SU-DHL-6 (cell line): ENCODE results near the gene VWA2.
"Not testable (repeated sequence)": the region's sequence is repeated elsewhere in the genome, so short reads cannot be mapped to it uniquely, and the experiment has no call there.

Source experiments
- H2AFZ ChIP-seq: fragments of 200-600 bp; sonication (generic); 2 replicates; pipeline ENCODE4 v1.6.1; 2014; ENCODE audit warnings: low read depth, mild to moderate bottlenecking, moderate library complexity, mixed read lengths, antibody characterized with exemption, low read length; ENCODE audit not compliant: severe bottlenecking
- H3F3A ChIP-seq: fragments of 200-600 bp; shearing (Covaris generic); 2 replicates; pipeline ENCODE4 v1.6.0; 2016; ENCODE audit warnings: antibody characterized with exemption, mild to moderate bottlenecking; ENCODE audit not compliant: insufficient read depth
- H3K27ac ChIP-seq: fragments of 200-600 bp; sonication (generic); 2 replicates; pipeline ENCODE4 v1.5.1; 2016; ENCODE audit warnings: low read depth, mild to moderate bottlenecking, low read length, moderate library complexity, mixed read lengths
- H3K27me3 ChIP-seq: fragments of 200-600 bp; sonication (generic), shearing (Covaris generic); 2 replicates; pipeline ENCODE4 v1.6.0; 2014; ENCODE audit warnings: mild to moderate bottlenecking, low read length
- H3K36me3 ChIP-seq: fragments of 200-600 bp; sonication (generic); 2 replicates; pipeline ENCODE4 v1.6.1; 2014; ENCODE audit warnings: mild to moderate bottlenecking, low read length, mixed read lengths
- H3K4me2 ChIP-seq: fragments of 300-600, 200-600 bp; shearing (Covaris generic), sonication (generic); 2 replicates; pipeline ENCODE4 v1.6.0; 2014; ENCODE audit warnings: low read length, low read depth, mild to moderate bottlenecking; ENCODE audit not compliant: poor library complexity, severe bottlenecking
- H3K4me3 ChIP-seq: fragments of 200-600 bp; sonication (generic); 2 replicates; pipeline ENCODE4 v1.5.1; 2014; ENCODE audit warnings: antibody characterized with exemption, low read length, mild to moderate bottlenecking, mixed read lengths; ENCODE audit not compliant: insufficient read depth, poor library complexity, severe bottlenecking
- H3K79me2 ChIP-seq: fragments of 200-600 bp; sonication (generic); 2 replicates; pipeline ENCODE4 v1.6.1; 2014; ENCODE audit warnings: mild to moderate bottlenecking, low read length, moderate library complexity; ENCODE audit not compliant: insufficient read depth
- H3K9ac ChIP-seq: fragments of 200-600 bp; sonication (generic); 2 replicates; pipeline ENCODE4 v1.7.0; 2014; ENCODE audit warnings: mild to moderate bottlenecking, low read length
- H3K9me2 ChIP-seq: fragments of 200-600 bp; sonication (generic); replicated peaks from 2 replicates; pipeline ENCODE4 v1.6.1; 2014; ENCODE audit warnings: low read length; ENCODE audit not compliant: insufficient read depth
- H3K9me3 ChIP-seq: fragments of 200-600 bp; sonication (generic); 2 replicates; pipeline ENCODE4 v1.6.1; 2014; ENCODE audit warnings: low read length, mixed read lengths; ENCODE audit not compliant: insufficient read depth
- H4K20me1 ChIP-seq: fragments of 200-600 bp; sonication (generic); 2 replicates; pipeline ENCODE4 v1.6.1; 2014; ENCODE audit warnings: low read depth, mild to moderate bottlenecking, antibody characterized with exemption, low read length, moderate library complexity, mixed read lengths
- CTCF ChIP-seq: fragments of 200-600 bp; sonication (generic); IDR thresholded peaks from one replicate; pipeline ENCODE4 v1.5.1; 2017; ENCODE audit warnings: antibody characterized with exemption, mild to moderate bottlenecking, low read length, moderate library complexity; ENCODE audit not compliant: insufficient read depth, poor library complexity, severe bottlenecking
- EZH2phosphoT487 ChIP-seq: fragments of 200-600 bp; sonication (generic), shearing (Covaris generic); conservative IDR thresholded peaks from 2 replicates; pipeline ENCODE4 v1.6.1; 2018; ENCODE audit warnings: mild to moderate bottlenecking, antibody characterized with exemption, low read length, moderate library complexity, mixed read lengths

The VWA2 gene

DNA sequence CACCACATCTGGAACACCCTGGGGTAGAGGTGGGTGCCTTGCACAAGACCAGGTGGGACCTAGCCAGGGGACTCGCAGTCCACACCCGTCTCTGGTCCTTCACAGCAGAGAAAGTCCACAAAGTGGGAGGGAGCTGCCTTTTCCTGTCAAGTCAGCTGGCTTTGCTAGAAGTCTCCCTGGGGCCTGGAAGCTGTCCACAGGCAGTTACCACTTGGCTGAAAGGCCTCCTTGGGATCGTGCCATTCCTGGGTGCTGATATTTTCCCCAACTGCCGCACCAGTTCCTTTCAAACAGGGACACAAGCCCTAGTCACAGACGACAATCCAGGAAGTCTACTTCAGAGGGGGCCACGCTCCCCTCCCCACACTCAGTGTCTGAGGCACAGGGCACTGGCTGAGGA is 89.8 kb downstream of the VWA2 start:
- TF ChIP-seq EZH2phosphoT487, result no peak
- TF ChIP-seq CTCF, result no peak
- H3K9ac ChIP-seq, result no peak overlapping the region

DNA sequence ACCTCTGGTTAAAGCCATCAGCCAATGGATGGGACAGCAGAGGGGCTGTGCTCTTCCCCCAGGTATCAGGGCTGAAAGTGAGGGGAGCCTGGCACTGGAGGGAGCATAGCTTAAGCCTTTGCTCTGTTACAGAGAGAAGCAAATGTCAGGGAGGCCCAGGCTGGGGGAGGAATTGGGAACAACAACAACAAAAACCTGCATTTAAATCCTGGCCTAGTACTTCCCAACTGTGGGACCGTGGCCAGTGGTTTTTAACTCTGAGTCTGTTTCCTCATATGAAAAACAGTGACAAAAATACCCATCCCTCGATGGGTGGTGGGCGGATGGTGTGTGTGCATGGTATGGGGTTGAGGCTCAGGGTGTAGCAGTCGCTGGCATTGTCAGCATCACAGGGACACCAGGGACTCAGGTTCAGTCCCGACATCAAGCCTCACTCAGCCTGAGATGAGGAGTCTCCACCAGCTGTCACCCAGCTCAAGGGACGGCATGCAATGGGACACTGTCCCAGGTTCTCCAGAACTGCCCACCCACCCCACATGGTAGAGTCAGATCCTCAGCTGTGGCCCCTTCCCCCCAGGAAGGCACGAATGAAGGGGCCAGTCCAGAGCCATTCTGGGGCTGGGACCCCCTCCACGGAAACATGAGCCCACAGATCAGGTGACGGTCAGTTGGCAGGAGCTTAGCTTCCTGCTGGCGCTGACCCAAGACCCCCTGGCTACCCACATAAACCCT is 90.7 kb downstream of the VWA2 start:
- H3F3A ChIP-seq, result no peaks in the 10 kb centered on the region
- H3K4me2 ChIP-seq, result no peak overlapping the region
- no peaks in the 10 kb centered on the region for H3K36me3 ChIP-seq
- TF ChIP-seq EZH2phosphoT487 (no peak), CTCF (no peak)
- no peaks in the 10 kb centered on the region for H3K79me2 ChIP-seq
- H3K9me2 ChIP-seq, result no peaks in the 10 kb centered on the region
- H3K27ac ChIP-seq, result no peak overlapping the region
- H3K9ac ChIP-seq, result no peak overlapping the region
- H3K4me3 ChIP-seq, result no peak overlapping the region
- H4K20me1 ChIP-seq, result no peaks in the 10 kb centered on the region
- H2AFZ ChIP-seq, result no peak overlapping the region
- H3K27me3 ChIP-seq, result no peaks in the 10 kb centered on the region
- H3K9me3 ChIP-seq, result no peaks in the 10 kb centered on the region

More for the DNA sequence above, 89.8 kb downstream of the VWA2 start:
- Histone ChIP-seq H3K79me2 (no peaks in the 10 kb centered on the region), H3K36me3 (no peaks in the 10 kb centered on the region), H4K20me1 (no peaks in the 10 kb centered on the region), H3K9me3 (no peaks in the 10 kb centered on the region), H3K4me3 (no peak overlapping the region), H3K27me3 (no peaks in the 10 kb centered on the region), H3K9me2 (no peaks in the 10 kb centered on the region), H2AFZ (no peak overlapping the region), H3K4me2 (no peak overlapping the region), H3K27ac (no peak overlapping the region), H3F3A (no peaks in the 10 kb centered on the region)

- Histone ChIP-seq H3K27me3 (no peaks in the 10 kb centered on the region), H3K36me3 (no peaks in the 10 kb centered on the region), H4K20me1 (no peaks in the 10 kb centered on the region), H3K4me2 (no peak overlapping the region), H3K9ac (no peak overlapping the region), H3F3A (no peaks in the 10 kb centered on the region), H3K9me2 (no peaks in the 10 kb centered on the region), H3K4me3 (no peak overlapping the region), H3K9me3 (no peaks in the 10 kb centered on the region), H3K79me2 (no peaks in the 10 kb centered on the region), H3K27ac (no peak overlapping the region), H2AFZ (no peak overlapping the region)
- TF ChIP-seq CTCF (no peak), EZH2phosphoT487 (no peak)
These were observed 93.5 kb downstream of the VWA2 start for GRCh38 chr10:114332301-114333192.

DNA sequence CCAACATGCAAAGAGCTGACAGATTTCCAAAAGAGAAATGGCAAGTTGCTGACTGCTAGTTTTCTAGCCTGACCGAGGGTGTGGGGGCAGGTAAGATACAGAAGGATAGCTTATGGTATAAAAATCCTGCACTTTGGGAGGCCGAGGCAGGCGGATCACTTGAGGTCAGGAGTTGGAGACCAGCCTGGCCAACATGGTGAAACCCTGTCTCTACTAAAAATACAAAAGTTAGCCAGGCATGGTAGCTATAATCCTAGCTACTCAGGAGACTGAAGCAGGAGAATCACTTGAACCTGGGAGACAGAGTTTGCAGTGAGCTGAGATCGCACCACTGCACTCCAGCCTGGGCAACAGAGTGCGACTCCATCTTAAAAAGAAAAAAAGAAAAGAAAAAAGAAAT is 94.4 kb downstream of the VWA2 start:
- H3K9ac ChIP-seq, H3K4me2 ChIP-seq, H3K27me3 ChIP-seq, H4K20me1 ChIP-seq, H3F3A ChIP-seq, H3K36me3 ChIP-seq, H3K79me2 ChIP-seq, H2AFZ ChIP-seq, H3K4me3 ChIP-seq, H3K9me2 ChIP-seq, H3K9me3 ChIP-seq, H3K27ac ChIP-seq: not testable (repeated sequence)
